Measurements from ENCODE around the gene EPSTI1. TPM values are rescaled to one million over a fixed set of nuclear protein-coding genes. Genes with fewer than 3 reads are reported as not detected.

EPSTI1 gene
- total and polyA plus RNA-seq, 10 of the 15 experiments (the other 5 are each of a cell fraction or from before 2014, with no cell fraction given) = 4.7 to 32.0 (median 24.2) TPM

GRCh38 chr13:43033038-43033437 is 41.0 kb upstream of the EPSTI1 start:
- H3K79me2 ChIP-seq (ENCODE audit: control insufficient read depth, insufficient read depth, low read length) = peaks cover 37% of the 10 kb centered on the region

More at GRCh38 chr13:43033038-43033437, 41.0 kb upstream of the EPSTI1 start:
- RAD21 ChIA-PET (ENCODE audit: unreplicated experiment) = no interaction called here
- in situ Hi-C loops (cut with MboI) (no loop called here), intact Hi-C loops (cut with micrococcal nuclease; ENCODE audit: unreplicated experiment) (no loop called here)
- CTCF ChIA-PET = interaction anchor here (0.6 to 1.2 kb wide), 3 partner anchors 9 to 183 kb away, joined by 3 to 4 read pairs (median 3); no protein-coding TSS in a partner anchor
- Histone ChIP-seq H3K27me3 (replicated peaks in 1 of 2; ENCODE audit: control insufficient read depth in 2 of 2, insufficient read depth in 2 of 2, low read length in 1 of 2) (no peaks in the 10 kb centered on the region), H3K36me3 (ENCODE audit: control insufficient read depth in 2 of 2, insufficient read depth in 2 of 2, low read length in 1 of 2) (peaks cover 8 to 10% of the 10 kb centered on the region in 2 experiments; a peak in 3 of 4 replicates), H3K27ac (ENCODE audit: control insufficient read depth, insufficient read depth) (no peak overlapping the region), H3K4me2 (ENCODE audit: control insufficient read depth, insufficient read depth) (no peak overlapping the region), H4K20me1 (ENCODE audit: control insufficient read depth, insufficient read depth) (no peaks in the 10 kb centered on the region; the same call in 1 of the 2 replicates), H3K9ac (ENCODE audit: control insufficient read depth, insufficient read depth, low read length) (no peak overlapping the region), H3K4me3 (no peak overlapping the region), H3K4me1 (ENCODE audit: control insufficient read depth, insufficient read depth, low read length) (no peaks in the 10 kb centered on the region; the same call in 1 of the 2 replicates), H3K9me3 (replicated peaks; ENCODE audit: control insufficient read depth, insufficient read depth, low read length) (peaks cover 6% of the 10 kb centered on the region; the same call in 1 of the 3 replicates), H2AFZ (ENCODE audit: control insufficient read depth, low read depth, low read length) (no peak overlapping the region)
- SMC1A ChIA-PET (ENCODE audit: uncharacterized antibody, unreplicated experiment) = interaction anchor here (2.3 to 4.6 kb wide), 2 partner anchors 10 to 24 kb away, joined by 10 to 20 read pairs; no protein-coding TSS in a partner anchor
- FAIRE-seq (no peak), DNase-seq (ENCODE audit: low read depth, low spot score) (no peak), ATAC-seq (no peak)
- 94% methylated on average over 3 of the region's 3 CpGs for WGBS (ENCODE audit: insufficient coverage, insufficient replicate concordance, low lambda C conversion rate, missing lambda C conversion rate)
- POLR2A ChIA-PET = interaction anchor here (1.0 kb wide), 1 partner anchor 10 kb away, joined by 3 read pairs; no protein-coding TSS in a partner anchor
- TF ChIP-seq STAT1 (conservative IDR thresholded peaks at IDR 0.05) = no peak
- no peak for TF ChIP-seq PAX8 (IDR thresholded peaks at IDR 0.05)
- TF ChIP-seq POLR2AphosphoS2 (IDR thresholded peaks at IDR 0.05; ENCODE audit: low read depth, low read length) = no peak
- TF ChIP-seq ZBTB33 (IDR thresholded peaks at IDR 0.05) = peak; percentile 88
- TF ChIP-seq FOS (IDR thresholded peaks at IDR 0.05; ENCODE audit: borderline replicate concordance, extremely low read depth, insufficient read length) = no peak
- TF ChIP-seq POU2F2 (IDR thresholded peaks at IDR 0.05; ENCODE audit: borderline replicate concordance, low read depth, low read length) = no peak
- TF ChIP-seq ESRRA (IDR thresholded peaks at IDR 0.05; ENCODE audit: low read length) = no peak
- no peak for TF ChIP-seq NR2F1 (conservative IDR thresholded peaks at IDR 0.05)
- BruUV-seq (replicated peaks) = no TSS peak

Data from GM12878 (cell line).